K562 (cell line): ENCODE results near the gene CCT4. TPM values are rescaled to one million over a fixed set of nuclear protein-coding genes. Genes with fewer than 3 reads are reported as not detected.

Experiments used
- ATAC-seq: fragments of 200-7000 bp; cut with Tn5 transposase; 3 replicates; pipeline ENCODE4 v1.9.1; 2020; ENCODE audit warnings: moderate library complexity
- BruUV-seq: library from RNA; stranded (reverse); fragments of 400-500 nt; replicated peaks from 2 replicates; lab custom pipeline; 2021; lab: Mats Ljungman, UMichigan
- CTCF ChIA-PET: fragments of 300-600 bp; formaldehyde crosslinking; extraction: SDS; loops from one replicate; lab custom pipeline; 2021; ENCODE audit warnings: low intra/inter-chr PET ratio; lab: Yijun Ruan, JAX
- POLR2A ChIA-PET: fragments of 300-600, 350-650 bp; sonication (Branson Sonifier 250); formaldehyde crosslinking; extraction: SDS; loops from one replicate; lab custom pipeline; 2021; ENCODE audit warnings: antibody characterized with exemption, inconsistent platforms; lab: Yijun Ruan, JAX
- DNase-seq, 4 experiments: peaks; one replicate each; pipeline versions ENCODE4 v3.0.0 to v3.0.0-alpha.2; 2011 to 2018; ENCODE audit warnings: low spot score in 3 of 4, mixed read lengths in 3 of 4; ENCODE audit errors: extremely low read depth in 1 of 4
- FAIRE-seq: peaks from 2 replicates; lab custom pipeline; 2011; peaks lifted over from hg19 to GRCh38; lab: Jason Lieb, UNC
- H2AFZ ChIP-seq: 2 replicates; pipeline ENCODE4 v1.6.0; 2011; ENCODE audit warnings: low read depth, low read length, control low read depth, inconsistent platforms
- H3K27ac ChIP-seq: fragments of 200-600 bp; 3 replicates; pipeline ENCODE4 v1.8.0; 2011; ENCODE audit warnings: low read depth, mild to moderate bottlenecking, control low read depth, inconsistent platforms, low read length, moderate library complexity, mixed read lengths; ENCODE audit errors: extremely low read depth
- H3K27me3 ChIP-seq, 2 experiments: fragments of 300-600 bp in 1 of 2; 2 replicates in 1 of 2; 3 replicates in 1 of 2; pipeline versions ENCODE4 v1.6.0 to v1.8.0; 2011; ENCODE audit warnings: inconsistent platforms in 2 of 2, low read length in 2 of 2, mild to moderate bottlenecking in 1 of 2, mixed read lengths in 1 of 2, moderate library complexity in 1 of 2; ENCODE audit not compliant: control insufficient read depth in 2 of 2, insufficient read depth in 2 of 2
- H3K36me3 ChIP-seq: fragments of 300-600 bp; 3 replicates; pipeline ENCODE4 v1.8.0; 2011; ENCODE audit warnings: mild to moderate bottlenecking, low read length, inconsistent platforms; ENCODE audit not compliant: control insufficient read depth, insufficient read depth
- H3K4me1 ChIP-seq, 2 experiments: fragments of 200-600 bp in 1 of 2; replicated peaks in 1 of 2; 2 replicates in 1 of 2; 3 replicates in 1 of 2; pipeline versions ENCODE4 v1.5.1 to v1.8.0; 2011; ENCODE audit warnings: inconsistent platforms in 2 of 2, low read length in 2 of 2, mild to moderate bottlenecking in 1 of 2, mixed read lengths in 1 of 2, moderate library complexity in 1 of 2; ENCODE audit not compliant: control insufficient read depth in 2 of 2, insufficient read depth in 2 of 2
- H3K4me2 ChIP-seq: 2 replicates; pipeline ENCODE4 v1.6.1; 2011; ENCODE audit warnings: low read length, control low read depth, inconsistent platforms, mixed read lengths; ENCODE audit not compliant: insufficient read depth
- H3K4me3 ChIP-seq: fragments of 200-600 bp; sonication (generic), shearing (Covaris generic); 2 replicates; pipeline ENCODE4 v1.5.1; 2016; ENCODE audit warnings: control low read depth, inconsistent platforms
- H3K79me2 ChIP-seq: fragments of 200-600 bp; 3 replicates; pipeline ENCODE4 v1.8.0; 2011; ENCODE audit warnings: low read length, inconsistent platforms; ENCODE audit not compliant: control insufficient read depth, insufficient read depth
- H3K9ac ChIP-seq, 2 experiments: 2 replicates each; pipeline versions ENCODE4 v1.6.0 to v1.6.1; 2011; ENCODE audit warnings: low read depth in 2 of 2, low read length in 2 of 2, control low read depth in 1 of 2, inconsistent platforms in 1 of 2, mild to moderate bottlenecking in 1 of 2, mixed read lengths in 1 of 2; ENCODE audit not compliant: insufficient read depth in 1 of 2
- H3K9me1 ChIP-seq: one replicate; pipeline ENCODE4 v1.6.0; 2011; ENCODE audit warnings: inconsistent platforms, mild to moderate bottlenecking, low read length, moderate library complexity; ENCODE audit not compliant: control insufficient read depth, insufficient read depth
- H3K9me3 ChIP-seq: replicated peaks from 2 replicates; pipeline ENCODE4 v1.5.1; 2011; ENCODE audit warnings: low read depth, low read length, inconsistent platforms; ENCODE audit not compliant: control insufficient read depth, insufficient read depth
- H4K20me1 ChIP-seq: replicated peaks from 2 replicates; pipeline ENCODE4 v1.6.1; 2011; ENCODE audit warnings: low read length, inconsistent platforms, mixed read lengths; ENCODE audit not compliant: control insufficient read depth, insufficient read depth
- BCOR ChIP-seq: fragments of 450-650 bp; IDR thresholded peaks from 2 replicates; pipeline ENCODE4 v1.6.1; 2016
- E4F1 ChIP-seq: fragments of 250-450 bp; sonication (Bioruptor Pico); IDR thresholded peaks from 2 replicates; pipeline ENCODE4 v1.5.0; 2021; ENCODE audit warnings: mild to moderate bottlenecking, borderline replicate concordance
- HOXB6 ChIP-seq: fragments of 250-450 bp; sonication (Bioruptor Pico); IDR thresholded peaks from 2 replicates; pipeline ENCODE4 v1.5.1; 2022; ENCODE audit warnings: mild to moderate bottlenecking, borderline replicate concordance
- IRF1 ChIP-seq: sonication (generic); formaldehyde crosslinking; IDR thresholded peaks from 2 replicates; pipeline ENCODE4 v1.8.0; 2022; ENCODE audit warnings: missing genetic modification reagents, mild to moderate bottlenecking, borderline replicate concordance
- MAFK ChIP-seq: IDR thresholded peaks from 2 replicates; pipeline ENCODE4 v1.6.1; 2011; ENCODE audit warnings: low read length, improper control_type of control experiment
- MEIS2 ChIP-seq: fragments of 450-650 bp; IDR thresholded peaks from 2 replicates; pipeline ENCODE4 v1.6.1; 2014; ENCODE audit warnings: mild to moderate bottlenecking; ENCODE audit not compliant: partially characterized antibody
- PRPF4 ChIP-seq: fragments of 200-400 bp; formaldehyde crosslinking; IDR thresholded peaks from one replicate; pipeline ENCODE4 v1.6.1; 2017; ENCODE audit warnings: low read length, low read depth, mild to moderate bottlenecking; ENCODE audit not compliant: insufficient read depth, poor library complexity, severe bottlenecking
- ZNF146 ChIP-seq: IDR thresholded peaks from one replicate; pipeline ENCODE4 v1.6.1; 2018; ENCODE audit warnings: missing compliant biosample characterization; ENCODE audit not compliant: unreplicated experiment
- ZNF445 ChIP-seq: fragments of 250-450 bp; sonication (Bioruptor Pico); IDR thresholded peaks from 2 replicates; pipeline ENCODE4 v1.4.0; 2020; ENCODE audit warnings: low read depth, mild to moderate bottlenecking, moderate library complexity
- ZNF717 ChIP-seq: fragments of 250-450 bp; sonication (Bioruptor Pico); IDR thresholded peaks from 2 replicates; pipeline ENCODE4 v1.5.0; 2021
- ZNF780A ChIP-seq: fragments of 250-450 bp; sonication (Bioruptor Pico); IDR thresholded peaks from 2 replicates; pipeline ENCODE4 v1.5.0; 2021; ENCODE audit warnings: mild to moderate bottlenecking
- WGBS: fragments of 100-300 bp; shearing (Covaris generic); methylation state at CpG from one replicate; pipeline ENCODE4 v1.1.6; 2016; ENCODE audit warnings: low coverage, mixed read lengths; ENCODE audit not compliant: insufficient coverage; ENCODE audit errors: missing lambda C conversion rate; 5-methylcytosine and 5-hydroxymethylcytosine counted together
- in situ Hi-C: fragments of 300-500 bp; cut with MboI; formaldehyde crosslinking; loops from 4 replicates; pipeline ENCODE4 v1.15.0; 2018; ENCODE audit warnings: inconsistent platforms, mixed read lengths
- intact Hi-C: fragments of 100-400 bp; cut with micrococcal nuclease; formaldehyde crosslinking; loops from 2 replicates; pipeline ENCODE4 v1.14.2; 2022
- polyA plus RNA-seq, 8 experiments: library from polyadenylated mRNA; depleted of rRNA in 4 of 8; stranded (reverse) in 5 of 8; unstranded in 3 of 8; fragments of >200 nt; fragmentation: Nextera tagmentation in 2 of 8; fragmentation: Illumina TruSeq in 1 of 8; extraction: Ambion mirVana in 2 of 8; extraction: Trizol in 1 of 8; gene quantifications; 2 replicates each; pipeline versions ENCODE4 v1.2.1 to v1.2.3, GENCODE V29; 2011 to 2014; ENCODE audit warnings: inconsistent platforms in 1 of 8, missing spikeins in 1 of 8
- total RNA-seq, 7 experiments: library from RNA; depleted of rRNA in 6 of 7; stranded (reverse); fragments of >200 nt in 6 of 7; fragmentation: Illumina TruSeq in 2 of 7; extraction: Trizol in 2 of 7; gene quantifications; 2 replicates each; pipeline versions ENCODE4 v1.2.1 to v1.2.3, GENCODE V29; 2011 to 2021; ENCODE audit warnings: low replicate concordance in 1 of 7

Gene CCT4
- total and polyA plus RNA-seq, 9 of the 15 experiments (the other 6 are each of a cell fraction or from before 2014, with no cell fraction given), result 101 to 368 (median 303) TPM

GRCh38 chr2:61833971-61834370 lies 54.5 kb downstream of the CCT4 start:
- TF ChIP-seq ZNF717 (CRISPR knock-in tag) (no peak), ZNF146 (CRISPR knock-in tag) (peak; percentile 77), ZNF445 (CRISPR knock-in tag) (no peak), BCOR (0 out of 2 replicates have a peak, but pooled peaks have one; percentile 41), PRPF4 (no peak), HOXB6 (CRISPR knock-in tag) (no peak), ZNF780A (no peak), MEIS2 (no peak), MAFK (no peak), IRF1 (CRISPR knock-in tag) (no peak), E4F1 (no peak)
- WGBS, result 20% methylated on average over 1 of the region's 1 CpG

More at GRCh38 chr2:61833971-61834370, 54.5 kb downstream of the CCT4 start:
- no peak overlapping the region for H3K4me2 ChIP-seq
- DNase-seq (no peak), FAIRE-seq (no peak), ATAC-seq (no peak)
- CTCF ChIA-PET, result no interaction called here
- BruUV-seq, result no TSS peak
- H3K9me1 ChIP-seq, result no peaks in the 10 kb centered on the region
- no peaks in the 10 kb centered on the region for H3K27me3 ChIP-seq
- H3K79me2 ChIP-seq, result no peaks in the 10 kb centered on the region
- no peak overlapping the region for H2AFZ ChIP-seq
- no peaks in the 10 kb centered on the region for H3K4me1 ChIP-seq
- POLR2A ChIA-PET, result no interaction called here
- no peak overlapping the region for H3K9ac ChIP-seq
- no peak overlapping the region for H3K4me3 ChIP-seq
- intact Hi-C loops (no loop called here), in situ Hi-C loops (no loop called here)
- H3K27ac ChIP-seq, result no peak overlapping the region
- no peaks in the 10 kb centered on the region for H4K20me1 ChIP-seq
- H3K36me3 ChIP-seq, result no peaks in the 10 kb centered on the region
- H3K9me3 ChIP-seq, result no peaks in the 10 kb centered on the region
